HEK293 (cell line): Measurements from ENCODE around the gene TDRD9.
"Not testable (repeated sequence)": the region's sequence is repeated elsewhere in the genome, so short reads cannot be mapped to it uniquely, and the experiment has no call there.

ENCODE experiments used
- CTCF ChIA-PET: fragments of 350-600 bp; formaldehyde crosslinking; extraction: SDS; loops from one replicate; lab custom pipeline; 2021; ENCODE audit warnings: antibody characterized with exemption; lab: Yijun Ruan, JAX
- POLR2A ChIA-PET: fragments of 300-600 bp; formaldehyde crosslinking; extraction: SDS; loops from one replicate; lab custom pipeline; 2020; ENCODE audit warnings: antibody characterized with exemption, inconsistent platforms; lab: Yijun Ruan, JAX
- H3K27ac ChIP-seq: fragments of 200-500 bp; sonication (Bioruptor generic); 2 replicates; pipeline ENCODE4 v1.5.1; 2014; ENCODE audit warnings: low read depth, low read length, control low read depth, inconsistent platforms; ENCODE audit errors: extremely low read depth
- H3K36me3 ChIP-seq, 2 experiments: fragments of 200-500 bp in 1 of 2; sonication (Bioruptor generic) in 1 of 2; 1 replicate in 1 of 2; 2 replicates in 1 of 2; pipeline ENCODE4 v1.5.1; 2014 to 2017; ENCODE audit warnings: inconsistent platforms in 2 of 2, low read length in 2 of 2; ENCODE audit not compliant: control insufficient read depth in 2 of 2, insufficient read depth in 1 of 2
- H3K4me1 ChIP-seq: fragments of 200-500 bp; sonication (Bioruptor generic); 2 replicates; pipeline ENCODE4 v1.5.1; 2014; ENCODE audit warnings: mild to moderate bottlenecking, low read length, inconsistent platforms; ENCODE audit not compliant: control insufficient read depth, insufficient read depth
- H3K4me3 ChIP-seq: 2 replicates; pipeline ENCODE4 v1.5.1; 2011; ENCODE audit warnings: low read depth, mild to moderate bottlenecking, control low read depth, low read length, moderate library complexity
- H3K9me3 ChIP-seq: fragments of 200-500 bp; sonication (Bioruptor generic); 2 replicates; pipeline ENCODE4 v1.5.1; 2014; ENCODE audit warnings: low read depth, low read length, inconsistent platforms; ENCODE audit not compliant: control insufficient read depth, insufficient read depth
- EGR2 ChIP-seq: fragments of 450-650 bp; formaldehyde crosslinking; IDR thresholded peaks from 2 replicates; pipeline ENCODE4 v1.5.1; 2016; ENCODE audit warnings: low read depth, missing biosample characterization, missing genetic modification characterization
- FEZF1 ChIP-seq: fragments of 450-650 bp; formaldehyde crosslinking; IDR thresholded peaks from 2 replicates; pipeline ENCODE4 v1.5.1; 2016; ENCODE audit warnings: missing biosample characterization, missing genetic modification characterization
- GLIS1 ChIP-seq: fragments of 450-650 bp; formaldehyde crosslinking; IDR thresholded peaks from 2 replicates; pipeline ENCODE4 v1.5.1; 2016; ENCODE audit warnings: missing biosample characterization, missing genetic modification characterization
- KLF16 ChIP-seq: fragments of 450-650 bp; formaldehyde crosslinking; IDR thresholded peaks from 2 replicates; pipeline ENCODE4 v1.5.1; 2017; ENCODE audit warnings: missing biosample characterization, missing genetic modification characterization
- SCRT2 ChIP-seq: fragments of 450-650 bp; formaldehyde crosslinking; IDR thresholded peaks from 2 replicates; pipeline ENCODE4 v1.5.1; 2016; ENCODE audit warnings: missing biosample characterization, missing genetic modification characterization
- SP2 ChIP-seq: fragments of 450-650 bp; formaldehyde crosslinking; IDR thresholded peaks from 2 replicates; pipeline ENCODE4 v1.5.1; 2016; ENCODE audit warnings: missing biosample characterization, missing genetic modification characterization
- ZBTB8A ChIP-seq: fragments of 450-650 bp; formaldehyde crosslinking; IDR thresholded peaks from 2 replicates; pipeline ENCODE4 v1.5.1; 2016; ENCODE audit warnings: missing biosample characterization, missing genetic modification characterization
- ZEB2 ChIP-seq: fragments of 450-650 bp; formaldehyde crosslinking; IDR thresholded peaks from 2 replicates; pipeline ENCODE4 v1.5.1; 2016; ENCODE audit warnings: missing biosample characterization, missing genetic modification characterization
- ZFHX2 ChIP-seq: fragments of 450-650 bp; formaldehyde crosslinking; conservative IDR thresholded peaks from 2 replicates; pipeline ENCODE4 v1.5.1; 2016; ENCODE audit warnings: missing biosample characterization, missing genetic modification characterization
- ZIC2 ChIP-seq: fragments of 450-650 bp; formaldehyde crosslinking; IDR thresholded peaks from 2 replicates; pipeline ENCODE4 v1.5.1; 2016; ENCODE audit warnings: missing biosample characterization, missing genetic modification characterization
- ZNF155 ChIP-seq: fragments of 450-650 bp; formaldehyde crosslinking; IDR thresholded peaks from 2 replicates; pipeline ENCODE4 v1.5.1; 2016; ENCODE audit warnings: missing biosample characterization, missing genetic modification characterization
- ZNF354C ChIP-seq: fragments of 450-650 bp; formaldehyde crosslinking; IDR thresholded peaks from 2 replicates; pipeline ENCODE4 v1.5.1; 2016; ENCODE audit warnings: missing biosample characterization, missing genetic modification characterization, low read depth, borderline replicate concordance
- ZNF416 ChIP-seq: fragments of 450-650 bp; formaldehyde crosslinking; IDR thresholded peaks from 2 replicates; pipeline ENCODE4 v1.5.1; 2016; ENCODE audit warnings: missing biosample characterization, missing genetic modification characterization
- ZNF48 ChIP-seq: fragments of 450-650 bp; formaldehyde crosslinking; IDR thresholded peaks from 2 replicates; pipeline ENCODE4 v1.5.1; 2016; ENCODE audit warnings: missing biosample characterization, missing genetic modification characterization
- ZNF549 ChIP-seq: fragments of 450-650 bp; IDR thresholded peaks from 2 replicates; pipeline ENCODE4 v1.5.1; 2018; ENCODE audit warnings: missing biosample characterization, missing genetic modification characterization, mild to moderate bottlenecking, inconsistent platforms, moderate library complexity
- ZNF558 ChIP-seq: fragments of 450-650 bp; formaldehyde crosslinking; IDR thresholded peaks from 2 replicates; pipeline ENCODE4 v1.5.1; 2016; ENCODE audit warnings: missing biosample characterization, missing genetic modification characterization
- ZNF561 ChIP-seq: fragments of 450-650 bp; IDR thresholded peaks from 2 replicates; pipeline ENCODE4 v1.5.1; 2018; ENCODE audit warnings: missing biosample characterization, missing genetic modification characterization, borderline replicate concordance
- ZNF792 ChIP-seq: fragments of 450-650 bp; formaldehyde crosslinking; IDR thresholded peaks from 2 replicates; pipeline ENCODE4 v1.5.1; 2016; ENCODE audit warnings: missing biosample characterization, missing genetic modification characterization
- ZNF837 ChIP-seq: fragments of 450-650 bp; formaldehyde crosslinking; IDR thresholded peaks from 2 replicates; pipeline ENCODE4 v1.5.1; 2016; ENCODE audit warnings: missing biosample characterization, missing genetic modification characterization
- ZXDB ChIP-seq: fragments of 450-650 bp; formaldehyde crosslinking; IDR thresholded peaks from 2 replicates; pipeline ENCODE4 v1.5.1; 2016; ENCODE audit warnings: missing biosample characterization, missing genetic modification characterization
- TF ChIP-seq, protein P1 (sequence below): fragments of 450-650 bp; formaldehyde crosslinking; IDR thresholded peaks from 2 replicates; pipeline ENCODE4; 2016; ENCODE audit warnings: missing biosample characterization, missing genetic modification characterization
- TF ChIP-seq, protein P2 (sequence below): fragments of 450-650 bp; formaldehyde crosslinking; IDR thresholded peaks from 2 replicates; pipeline ENCODE4 v1.5.1; 2016; ENCODE audit warnings: missing biosample characterization, missing genetic modification characterization
- TF ChIP-seq, protein P3 (sequence below): fragments of 450-650 bp; formaldehyde crosslinking; IDR thresholded peaks from 2 replicates; pipeline ENCODE4 v1.5.1; 2016; ENCODE audit warnings: missing biosample characterization, missing genetic modification characterization

The TDRD9 gene

DNA sequence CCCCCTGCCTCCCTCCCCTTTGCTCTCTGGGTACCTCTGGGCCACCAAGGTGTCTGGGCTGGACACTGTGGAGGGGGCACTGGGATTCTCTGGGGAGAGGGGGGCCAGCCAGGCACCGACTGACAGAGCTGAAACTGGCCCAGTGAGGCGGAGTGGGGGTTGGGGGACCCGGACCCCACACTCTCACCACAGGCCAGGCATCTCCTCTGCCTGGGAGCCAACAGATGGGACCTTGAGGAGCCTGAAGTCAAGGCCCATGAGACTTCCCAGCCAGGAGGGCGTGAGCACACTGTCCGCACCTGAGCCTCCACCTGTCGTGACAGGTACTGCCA lies 41.1 kb upstream of the TDRD9 start:
- POLR2A ChIA-PET, result no interaction called here
- TF ChIP-seq GLIS1 (tag by site-specific recombination) (no peak), SCRT2 (tag by site-specific recombination) (0 out of 2 replicates have a peak, but pooled peaks have one; percentile 8)
- TF ChIP-seq, all 188 proteins: peak for 1
- CTCF ChIA-PET, result interaction anchor here (1.4 kb wide), 1 partner anchor 15 kb away, joined by 4 read pairs; no protein-coding TSS in a partner anchor

DNA sequence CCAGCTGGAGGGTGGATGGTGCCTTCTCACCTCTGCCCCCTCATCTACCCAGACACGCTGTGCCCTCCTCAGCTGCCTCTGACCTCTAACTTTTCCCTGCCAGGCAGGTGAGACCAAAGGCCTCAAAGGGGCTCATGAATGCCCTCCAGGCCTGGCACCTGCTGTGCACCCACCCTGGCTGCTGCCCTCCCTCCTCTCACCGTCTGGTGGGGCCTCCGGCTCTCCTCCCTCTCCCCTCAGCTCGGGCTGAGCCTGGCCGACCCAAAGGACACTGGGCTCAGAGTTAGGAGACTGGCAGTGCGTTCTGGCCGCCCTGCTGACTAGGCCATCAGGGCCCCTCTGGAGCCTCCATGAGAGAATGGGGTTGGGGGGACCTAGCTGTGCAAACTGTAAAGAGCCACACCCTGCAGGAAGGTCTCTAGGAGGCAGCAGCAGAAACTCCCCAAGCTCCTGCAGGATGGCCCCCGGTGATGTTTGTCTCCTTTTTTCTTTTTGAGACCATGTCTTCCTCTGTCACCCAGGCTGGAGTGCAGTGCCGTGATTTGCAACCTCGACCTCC lies 40.6 kb upstream of the TDRD9 start:
- CTCF ChIA-PET, result interaction anchor here (1.4 kb wide), 1 partner anchor 15 kb away, joined by 4 read pairs; no protein-coding TSS in a partner anchor
- no peak for TF ChIP-seq ZNF416
- TF ChIP-seq, protein P1, sequence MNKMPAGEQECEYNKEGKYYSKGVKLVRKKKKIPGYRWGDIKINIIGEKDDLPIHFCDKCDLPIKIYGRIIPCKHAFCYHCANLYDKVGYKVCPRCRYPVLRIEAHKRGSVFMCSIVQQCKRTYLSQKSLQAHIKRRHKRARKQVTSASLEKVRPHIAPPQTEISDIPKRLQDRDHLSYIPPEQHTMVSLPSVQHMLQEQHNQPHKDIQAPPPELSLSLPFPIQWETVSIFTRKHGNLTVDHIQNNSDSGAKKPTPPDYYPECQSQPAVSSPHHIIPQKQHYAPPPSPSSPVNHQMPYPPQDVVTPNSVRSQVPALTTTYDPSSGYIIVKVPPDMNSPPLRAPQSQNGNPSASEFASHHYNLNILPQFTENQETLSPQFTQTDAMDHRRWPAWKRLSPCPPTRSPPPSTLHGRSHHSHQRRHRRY (tag by site-specific recombination), result no peak
- TF ChIP-seq ZNF561 (tag by site-specific recombination), result no peak
- TF ChIP-seq ZBTB8A (tag by site-specific recombination), result no peak
- H3K9me3 ChIP-seq, result no peaks in the 10 kb centered on the region
- no peak overlapping the region for H3K4me3 ChIP-seq
- no peak overlapping the region for H3K27ac ChIP-seq
- H3K4me1 ChIP-seq, result no peaks in the 10 kb centered on the region; the same call in 1 of the 2 replicates
- no peaks in the 10 kb centered on the region for H3K36me3 ChIP-seq
- POLR2A ChIA-PET, result no interaction called here

More for the DNA sequence above, 41.1 kb upstream of the TDRD9 start:
- H3K4me1 ChIP-seq, result no peaks in the 10 kb centered on the region; the same call in 1 of the 2 replicates
- H3K9me3 ChIP-seq, result no peaks in the 10 kb centered on the region
- H3K36me3 ChIP-seq, result no peaks in the 10 kb centered on the region
- H3K27ac ChIP-seq, result no peak overlapping the region
- no peak overlapping the region for H3K4me3 ChIP-seq

DNA sequence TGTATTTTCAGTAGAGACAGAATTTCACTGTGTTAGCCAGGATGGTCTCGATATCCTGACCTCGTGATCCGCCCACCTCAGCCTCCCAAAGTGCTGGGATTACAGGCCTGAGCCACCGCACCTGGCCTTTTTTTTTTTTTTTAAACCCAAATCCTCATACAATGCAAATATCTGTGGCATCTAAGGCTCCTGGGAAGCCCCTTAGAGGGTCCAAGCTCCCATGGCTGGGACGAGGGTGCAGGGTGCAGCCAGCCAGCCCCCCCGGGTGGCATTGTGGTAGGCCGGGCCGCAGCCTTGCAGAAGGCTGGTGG lies 39.3 kb upstream of the TDRD9 start:
- H3K4me1 ChIP-seq, H3K36me3 ChIP-seq, CTCF ChIA-PET, H3K9me3 ChIP-seq, H3K27ac ChIP-seq, H3K4me3 ChIP-seq, POLR2A ChIA-PET: not testable (repeated sequence)

DNA sequence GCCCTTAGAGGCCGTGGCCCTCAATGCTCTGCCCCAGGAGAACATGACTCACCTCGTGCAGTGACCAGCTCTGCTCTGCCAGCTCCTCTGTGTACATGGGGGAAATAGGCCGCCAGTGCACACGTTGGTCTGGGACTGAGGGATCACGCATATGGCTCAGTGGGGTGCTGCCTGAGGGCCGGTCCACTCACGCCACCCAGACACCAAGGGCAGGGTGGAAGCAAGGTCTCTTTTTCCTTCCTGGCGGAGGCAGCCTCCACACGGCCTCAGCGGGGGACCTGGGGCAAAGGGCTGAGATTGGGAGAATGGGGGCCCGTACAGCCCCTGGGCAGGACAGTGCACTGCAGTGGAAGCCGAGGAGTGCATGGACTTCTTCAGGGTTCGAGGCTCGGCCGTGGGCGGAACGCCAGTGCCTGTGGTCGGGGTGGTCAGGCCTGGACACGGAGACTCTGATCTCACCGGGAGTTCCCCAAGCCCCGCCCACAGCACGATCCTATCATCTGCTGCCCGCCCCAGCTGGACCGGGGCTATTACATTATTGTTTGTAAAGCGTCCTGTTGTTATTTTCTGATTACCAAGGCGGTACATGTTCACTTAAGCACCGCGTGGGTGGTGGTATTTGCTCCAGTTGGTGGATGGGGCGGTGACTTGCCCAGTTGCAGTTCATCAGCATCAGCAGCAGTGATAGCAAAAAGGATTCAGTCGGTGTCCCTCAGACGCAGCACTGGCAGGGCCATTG lies 38.8 kb upstream of the TDRD9 start:
- H3K4me3 ChIP-seq, result no peak overlapping the region
- CTCF ChIA-PET, result interaction anchor here (0.9 to 2.0 kb wide), 3 partner anchors 10 to 81 kb away, joined by 3 to 13 read pairs (median 3); no protein-coding TSS in a partner anchor
- no peaks in the 10 kb centered on the region for H3K36me3 ChIP-seq
- H3K4me1 ChIP-seq, result no peaks in the 10 kb centered on the region; the same call in 1 of the 2 replicates
- no peaks in the 10 kb centered on the region for H3K9me3 ChIP-seq
- POLR2A ChIA-PET, result no interaction called here
- H3K27ac ChIP-seq, result no peak overlapping the region
- TF ChIP-seq, protein P2, sequence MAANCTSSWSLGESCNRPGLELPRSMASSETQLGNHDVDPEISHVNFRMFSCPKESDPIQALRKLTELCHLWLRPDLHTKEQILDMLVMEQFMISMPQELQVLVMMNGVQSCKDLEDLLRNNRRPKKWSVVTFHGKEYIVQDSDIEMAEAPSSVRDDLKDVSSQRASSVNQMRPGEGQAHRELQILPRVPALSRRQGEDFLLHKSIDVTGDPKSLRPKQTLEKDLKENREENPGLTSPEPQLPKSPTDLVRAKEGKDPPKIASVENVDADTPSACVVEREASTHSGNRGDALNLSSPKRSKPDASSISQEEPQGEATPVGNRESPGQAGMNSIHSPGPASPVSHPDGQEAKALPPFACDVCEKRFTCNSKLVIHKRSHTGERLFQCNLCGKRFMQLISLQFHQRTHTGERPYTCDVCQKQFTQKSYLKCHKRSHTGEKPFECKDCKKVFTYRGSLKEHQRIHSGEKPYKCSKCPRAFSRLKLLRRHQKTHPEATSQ (tag by site-specific recombination), result no peak
- TF ChIP-seq SP2 (tag by site-specific recombination), result peak; percentile 48
- TF ChIP-seq, protein P3, sequence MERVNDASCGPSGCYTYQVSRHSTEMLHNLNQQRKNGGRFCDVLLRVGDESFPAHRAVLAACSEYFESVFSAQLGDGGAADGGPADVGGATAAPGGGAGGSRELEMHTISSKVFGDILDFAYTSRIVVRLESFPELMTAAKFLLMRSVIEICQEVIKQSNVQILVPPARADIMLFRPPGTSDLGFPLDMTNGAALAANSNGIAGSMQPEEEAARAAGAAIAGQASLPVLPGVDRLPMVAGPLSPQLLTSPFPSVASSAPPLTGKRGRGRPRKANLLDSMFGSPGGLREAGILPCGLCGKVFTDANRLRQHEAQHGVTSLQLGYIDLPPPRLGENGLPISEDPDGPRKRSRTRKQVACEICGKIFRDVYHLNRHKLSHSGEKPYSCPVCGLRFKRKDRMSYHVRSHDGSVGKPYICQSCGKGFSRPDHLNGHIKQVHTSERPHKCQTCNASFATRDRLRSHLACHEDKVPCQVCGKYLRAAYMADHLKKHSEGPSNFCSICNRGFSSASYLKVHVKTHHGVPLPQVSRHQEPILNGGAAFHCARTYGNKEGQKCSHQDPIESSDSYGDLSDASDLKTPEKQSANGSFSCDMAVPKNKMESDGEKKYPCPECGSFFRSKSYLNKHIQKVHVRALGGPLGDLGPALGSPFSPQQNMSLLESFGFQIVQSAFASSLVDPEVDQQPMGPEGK, result 0 out of 2 replicates have a peak, but pooled peaks have one; percentile 30
- TF ChIP-seq KLF16 (tag by site-specific recombination), result no peak
- no peak for TF ChIP-seq ZEB2
- TF ChIP-seq FEZF1 (tag by site-specific recombination), result no peak
- TF ChIP-seq ZXDB, result no peak
- TF ChIP-seq ZNF558, result no peak
- no peak for TF ChIP-seq ZNF792 (tag by site-specific recombination)
- no peak for TF ChIP-seq ZNF354C (tag by site-specific recombination)
- no peak for TF ChIP-seq ZNF48 (tag by site-specific recombination)
- TF ChIP-seq ZIC2 (tag by site-specific recombination), result peak; percentile 21; the same call in 1 of the 2 replicates
- peak; percentile 92 for TF ChIP-seq EGR2 (tag by site-specific recombination)
- TF ChIP-seq ZNF549 (tag by site-specific recombination), result no peak
- TF ChIP-seq ZNF837 (tag by site-specific recombination), result no peak
- no peak for TF ChIP-seq ZNF155 (tag by site-specific recombination)
- TF ChIP-seq ZFHX2 (tag by site-specific recombination), result peak; percentile 95
